Erythroblast (primary cell): ENCODE measurements around the gene ZNF343.
"Not testable (repeated sequence)": the region's sequence is repeated elsewhere in the genome, so short reads cannot be mapped to it uniquely, and the experiment has no call there.

Experiments used
- DNase-seq, 2 experiments: peaks; one replicate each; lab custom pipeline; 2025; lab: John Stamatoyannopoulos, UW
- GATA1 ChIP-seq: IDR thresholded peaks from 2 replicates; pipeline ENCODE4 v1.6.1; 2011; ENCODE audit warnings: low read depth, mild to moderate bottlenecking, control low read depth, low read length, moderate library complexity
- POLR2A ChIP-seq: IDR thresholded peaks from 2 replicates; pipeline ENCODE4 v1.6.1; 2011; ENCODE audit warnings: mild to moderate bottlenecking, low read length

Gene ZNF343

DNA sequence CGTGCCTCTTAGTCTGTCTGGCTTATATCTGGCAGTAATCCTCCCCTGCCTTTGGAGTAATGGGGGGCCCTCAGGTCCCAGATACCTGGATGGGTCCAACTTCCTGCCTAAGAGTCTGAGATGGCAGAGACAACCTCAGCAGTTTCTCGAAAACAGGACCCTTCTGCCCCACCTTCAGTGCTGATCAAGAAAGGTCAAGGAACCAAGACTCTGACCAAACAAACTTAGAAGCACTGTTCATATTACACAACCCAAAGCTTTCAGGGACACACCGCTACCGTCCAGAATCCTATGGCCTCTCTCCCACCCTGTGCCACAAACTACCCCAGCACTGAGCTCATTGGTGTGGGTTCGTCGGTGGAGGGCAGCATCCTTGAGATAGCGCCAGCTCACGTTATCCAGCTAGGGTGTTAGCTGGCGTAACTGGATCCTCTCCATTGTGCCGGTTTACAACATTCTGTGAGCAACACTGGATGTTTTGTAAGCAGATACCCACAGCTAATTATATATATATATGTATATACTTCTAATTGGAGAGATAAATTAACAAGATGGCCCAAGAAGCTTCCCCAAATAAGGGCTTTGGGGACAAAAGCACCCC lies 20.1 kb upstream of the ZNF343 start:
- TF ChIP-seq GATA1 (no peak), POLR2A (no peak)
- DNase-seq, result peak in 1 of 2 experiments; percentile 11

DNA sequence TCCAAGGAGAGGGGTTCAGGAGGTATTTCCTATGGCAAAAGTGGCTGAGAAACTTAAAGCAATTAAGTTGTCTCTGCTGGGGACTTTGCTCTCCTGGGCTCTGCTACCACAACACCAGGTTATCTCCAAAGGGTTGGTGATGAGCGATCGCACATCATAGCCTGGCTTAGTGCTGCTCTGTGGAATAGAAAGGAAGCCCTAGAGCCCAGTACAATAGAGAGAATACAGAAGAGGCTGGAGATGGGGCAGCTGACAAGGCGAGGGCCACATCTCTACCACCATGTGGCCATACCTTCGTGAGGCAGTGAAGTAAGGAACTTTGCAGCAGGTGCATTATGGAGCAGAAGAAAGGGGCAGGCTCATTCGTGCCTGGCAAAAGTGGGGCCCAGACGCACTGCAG lies 19.0 kb upstream of the ZNF343 start:
- TF ChIP-seq GATA1 (no peak), POLR2A (no peak)
- no peak for DNase-seq

DNA sequence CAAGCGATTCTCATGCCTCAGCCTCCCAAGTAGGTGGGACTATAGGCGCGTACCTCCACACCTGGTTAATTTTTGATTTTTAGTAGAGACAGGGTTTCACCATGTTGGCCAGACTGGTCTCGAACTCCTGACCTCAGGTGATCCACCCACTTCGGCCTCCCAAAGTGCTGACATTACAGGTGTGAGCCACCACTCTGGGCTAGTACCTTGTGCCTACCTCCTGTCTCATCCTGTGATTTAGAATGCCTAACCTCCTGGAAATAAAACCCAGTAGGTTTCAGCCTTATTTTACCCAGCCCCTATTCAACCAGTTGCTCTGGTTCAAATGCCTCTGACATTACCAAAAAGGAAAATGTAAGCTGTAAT lies 17.5 kb upstream of the ZNF343 start:
- DNase-seq, result not testable (repeated sequence)

DNA sequence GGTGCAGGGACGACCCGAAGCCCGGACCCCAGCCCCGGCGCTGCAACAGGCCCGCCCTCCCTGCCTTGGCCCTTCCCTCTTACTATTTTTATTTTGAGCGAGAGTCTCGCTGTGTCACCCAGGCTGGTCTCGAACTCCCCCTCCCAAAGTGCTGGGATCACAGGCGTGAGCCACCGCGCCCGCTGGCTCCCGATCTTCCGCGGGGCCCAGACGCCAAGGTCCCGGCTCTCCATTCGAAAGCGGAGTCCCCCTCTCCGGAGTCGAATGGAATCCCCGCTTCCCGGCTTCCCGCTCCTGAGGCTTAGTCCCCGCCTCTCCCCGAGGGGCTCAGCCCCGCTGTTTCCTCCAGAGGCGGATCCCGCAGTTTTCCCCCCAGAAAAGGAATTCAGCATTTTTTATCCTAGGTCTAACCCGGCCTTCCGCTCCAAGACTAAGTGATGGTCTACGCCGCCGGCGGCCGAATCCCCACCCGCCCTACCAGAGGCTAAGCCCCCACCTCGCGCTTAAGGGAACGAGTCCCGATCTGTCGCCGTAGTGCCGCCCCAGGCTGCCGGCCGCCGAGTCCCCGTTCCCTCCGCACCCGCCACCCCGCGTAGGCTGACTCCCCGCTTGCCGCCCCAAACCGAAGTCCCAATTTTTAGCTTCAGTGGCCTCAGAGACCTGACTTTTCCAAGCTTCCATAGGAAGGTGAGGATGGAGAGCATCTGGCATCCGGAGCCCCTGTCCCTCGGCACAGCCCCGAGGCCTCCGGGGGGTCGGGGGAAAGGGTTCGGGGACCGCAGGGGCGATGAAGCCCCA lies 16.2 kb upstream of the ZNF343 start:
- peak; percentile 72 to 79 for DNase-seq
- no peak for TF ChIP-seq GATA1
- TF ChIP-seq POLR2A, result no peak

DNA sequence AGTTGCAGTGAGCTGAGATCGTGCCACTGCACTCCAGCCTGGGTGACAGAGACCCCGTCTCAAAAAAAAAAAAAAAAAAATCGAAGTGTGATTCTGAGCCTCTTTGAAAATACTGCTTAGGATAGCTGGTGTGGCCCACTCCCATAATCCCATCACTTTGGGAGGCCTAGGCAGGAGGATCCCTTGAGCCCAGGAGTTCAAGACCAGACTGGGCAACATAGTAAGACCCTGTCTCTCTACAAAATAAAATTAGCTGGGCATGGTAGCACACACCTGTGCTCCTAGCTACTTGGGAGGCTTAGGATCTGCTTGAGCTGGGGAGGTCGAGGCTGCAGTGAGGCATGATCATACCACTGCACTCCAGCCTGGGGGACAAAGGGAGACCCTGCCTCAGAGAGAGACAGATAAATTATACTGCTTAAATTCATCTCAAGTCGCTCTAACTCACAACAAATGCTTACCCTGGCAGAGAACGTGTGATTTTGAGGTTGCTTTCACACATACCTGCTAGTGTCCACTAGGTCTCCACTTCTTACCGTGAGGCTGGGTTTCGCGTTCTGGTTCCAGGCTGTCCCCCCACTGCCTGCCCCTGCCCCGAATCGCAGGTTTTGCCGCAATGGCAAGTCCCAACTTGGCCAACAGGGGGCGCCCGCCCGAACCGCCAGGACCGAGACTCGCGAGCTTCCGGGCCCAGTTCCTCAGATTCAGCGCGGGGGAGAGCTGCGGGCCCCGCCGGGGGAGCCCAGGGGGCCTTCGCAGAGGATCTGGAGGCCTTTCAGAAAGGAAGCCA lies 15.4 kb upstream of the ZNF343 start:
- TF ChIP-seq POLR2A (peak; percentile 67), GATA1 (no peak)

DNA sequence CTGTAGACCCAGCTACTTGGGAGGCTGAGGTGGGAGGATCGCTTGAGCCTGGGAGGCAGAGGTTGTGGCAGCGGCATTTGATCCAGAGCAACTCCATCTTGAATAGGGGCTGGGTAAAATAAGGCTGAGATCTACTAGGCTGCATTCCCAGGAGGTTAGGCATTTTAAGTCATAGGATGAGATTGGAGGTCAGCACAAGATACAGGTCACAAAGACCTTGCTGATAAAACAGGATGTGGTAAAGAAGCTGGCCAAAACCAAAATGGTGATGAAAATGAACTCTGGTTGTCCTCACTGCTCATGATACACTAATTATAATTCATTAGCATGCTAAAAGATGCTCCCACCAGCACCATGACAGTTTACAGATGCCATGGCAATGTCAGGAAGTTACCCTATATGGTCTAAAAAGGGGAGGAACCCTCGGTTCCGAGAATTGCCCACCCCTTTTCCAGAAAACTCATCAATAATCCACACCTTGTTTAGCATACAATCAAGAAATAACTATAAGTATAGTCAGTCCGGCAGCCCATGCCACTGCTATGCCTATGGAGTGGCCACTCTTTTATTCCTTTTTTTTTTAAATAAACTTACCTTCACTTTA lies 14.2 kb upstream of the ZNF343 start:
- not testable (repeated sequence) for DNase-seq

More for the DNA sequence above, 15.4 kb upstream of the ZNF343 start:
- DNase-seq, result peak; percentile 90 to 94

DNA sequence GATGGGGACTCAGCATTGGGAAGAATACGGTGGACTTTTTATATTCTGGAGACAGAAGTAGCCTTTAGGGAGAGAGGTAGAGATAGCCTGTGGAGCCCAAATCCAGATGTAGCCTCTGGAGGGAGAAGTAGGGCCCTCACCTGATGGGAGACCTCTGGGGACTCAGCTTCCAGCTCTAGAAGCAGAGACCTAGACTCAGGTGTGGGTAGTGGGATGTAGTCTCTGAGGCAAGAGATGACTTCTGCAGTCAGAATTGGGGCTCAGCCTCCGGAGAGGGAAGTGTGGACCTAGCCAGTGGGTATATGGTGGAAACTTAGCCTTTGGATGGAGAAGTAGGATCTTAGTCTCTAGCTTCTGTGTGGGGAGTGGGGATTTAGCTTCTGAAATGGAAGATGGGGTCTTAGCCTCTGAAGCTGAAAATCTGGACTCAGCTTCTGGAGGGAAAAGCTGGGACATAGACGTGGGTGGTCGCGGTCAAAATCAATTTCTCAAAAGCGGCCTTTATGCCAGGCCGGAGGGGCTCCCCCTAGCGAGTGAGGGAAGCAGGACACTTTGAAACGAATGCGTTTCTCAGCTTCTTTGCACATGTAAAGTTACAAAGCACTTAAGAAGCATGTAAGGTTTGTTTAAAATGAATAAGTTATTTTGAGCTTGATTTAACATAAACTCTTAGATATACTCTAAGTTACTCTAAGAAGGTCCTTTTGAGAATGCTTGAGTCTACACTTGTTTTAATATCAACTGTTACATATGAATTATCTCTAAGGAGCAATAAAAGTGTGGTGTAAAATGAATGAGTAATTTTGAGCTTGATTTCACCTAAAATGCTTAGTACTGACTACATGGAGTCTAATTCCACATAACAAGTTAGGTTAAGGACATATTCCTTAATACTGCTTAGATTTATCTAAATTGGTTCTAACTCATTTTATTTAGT lies 12.9 kb upstream of the ZNF343 start:
- TF ChIP-seq GATA1 (no peak), POLR2A (no peak)
- DNase-seq, result peak; percentile 58 to 75

DNA sequence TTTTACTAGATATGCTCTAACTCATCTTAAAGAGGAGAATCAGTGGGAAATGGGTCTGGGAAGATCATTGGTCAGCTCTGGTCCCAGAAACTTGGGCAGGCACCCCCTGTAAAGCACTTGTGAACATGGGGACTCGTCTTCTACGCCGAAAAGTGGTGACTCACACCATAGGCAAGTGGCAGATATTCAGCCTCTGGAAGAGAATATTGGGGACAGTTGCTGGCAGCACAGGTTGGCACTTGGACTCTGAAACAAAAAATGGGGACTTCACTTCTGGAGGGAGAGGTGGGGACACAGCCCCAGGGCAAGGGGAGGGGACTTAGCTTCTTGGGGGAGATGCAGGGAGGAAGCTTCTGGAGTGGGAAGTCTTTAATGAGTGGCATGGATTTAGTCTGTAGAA lies 11.9 kb upstream of the ZNF343 start:
- no peak for TF ChIP-seq GATA1
- no peak for TF ChIP-seq POLR2A
- no peak for DNase-seq

DNA sequence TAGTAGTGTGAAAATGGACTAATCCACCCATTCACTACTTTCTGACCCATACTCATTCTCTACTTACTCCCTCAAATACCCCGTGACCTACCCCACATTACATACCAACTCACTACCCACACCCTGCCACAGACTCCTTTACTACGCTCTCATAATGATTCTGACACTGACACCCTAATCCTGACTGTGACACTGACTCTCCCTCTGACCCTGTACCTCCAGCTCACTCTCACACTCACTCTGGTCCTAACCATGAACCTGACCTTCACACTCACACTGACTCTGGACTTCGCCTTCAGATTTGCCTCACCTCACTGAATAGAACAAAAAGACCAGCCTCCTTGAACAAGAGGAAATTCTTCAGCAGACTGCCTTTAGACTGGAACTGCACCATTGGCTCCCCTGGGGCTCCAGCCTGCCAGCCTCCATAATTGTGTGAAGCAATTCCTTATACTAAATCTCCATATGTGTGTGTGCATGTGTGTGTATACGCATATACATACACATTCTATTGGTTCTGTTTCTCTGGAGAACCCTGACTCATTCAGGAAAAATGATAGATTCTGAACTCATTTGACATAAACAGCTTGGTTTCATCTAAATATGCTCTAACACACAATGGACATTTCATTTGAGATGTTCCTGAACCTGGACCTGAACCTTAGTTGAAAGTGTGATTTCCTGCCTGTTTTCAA lies 10.5 kb upstream of the ZNF343 start:
- TF ChIP-seq GATA1, result no peak
- no peak for TF ChIP-seq POLR2A

DNA sequence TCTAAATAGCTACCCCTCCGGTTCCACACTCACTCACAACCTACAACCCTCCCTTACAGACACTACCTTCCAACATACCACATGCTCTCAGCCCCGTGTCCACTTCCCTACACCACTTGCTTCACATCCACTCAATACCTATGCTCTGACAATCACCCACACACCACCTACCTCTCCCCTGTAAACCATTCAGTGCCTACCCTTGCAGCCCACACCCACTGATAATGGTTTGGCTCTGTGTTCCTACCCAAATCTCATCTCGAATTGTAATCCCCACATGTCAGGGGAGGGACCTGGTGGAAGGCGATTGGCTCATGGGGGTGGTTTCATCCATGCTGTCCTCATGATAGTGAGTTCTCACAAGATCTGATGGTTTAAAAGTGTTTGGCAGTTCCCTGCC lies 9.8 kb upstream of the ZNF343 start:
- TF ChIP-seq GATA1 (no peak), POLR2A (no peak)
- peak; percentile 36 to 82 for DNase-seq

More for the DNA sequence above, 10.5 kb upstream of the ZNF343 start:
- no peak for DNase-seq

DNA sequence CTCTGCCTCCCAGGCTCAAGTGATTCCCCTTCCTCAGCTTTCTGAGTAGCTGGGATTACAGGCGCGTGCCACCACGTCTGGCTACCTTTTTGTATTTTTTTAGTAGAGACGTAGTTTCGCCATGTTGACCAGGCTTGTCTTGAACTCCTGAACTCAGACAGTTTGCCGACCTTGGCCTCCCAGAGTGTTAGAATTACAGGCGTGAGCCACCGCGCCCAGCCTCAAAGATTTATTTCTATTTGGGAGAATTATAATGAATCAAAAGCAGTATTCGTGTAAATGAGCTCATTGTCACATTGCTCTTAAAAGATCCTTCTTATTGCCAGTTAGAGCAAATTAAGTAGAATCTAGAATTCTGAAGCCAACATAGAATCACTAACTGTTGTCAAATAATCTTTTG lies 9.4 kb upstream of the ZNF343 start:
- TF ChIP-seq POLR2A (no peak), GATA1 (no peak)
- DNase-seq, result no peak

DNA sequence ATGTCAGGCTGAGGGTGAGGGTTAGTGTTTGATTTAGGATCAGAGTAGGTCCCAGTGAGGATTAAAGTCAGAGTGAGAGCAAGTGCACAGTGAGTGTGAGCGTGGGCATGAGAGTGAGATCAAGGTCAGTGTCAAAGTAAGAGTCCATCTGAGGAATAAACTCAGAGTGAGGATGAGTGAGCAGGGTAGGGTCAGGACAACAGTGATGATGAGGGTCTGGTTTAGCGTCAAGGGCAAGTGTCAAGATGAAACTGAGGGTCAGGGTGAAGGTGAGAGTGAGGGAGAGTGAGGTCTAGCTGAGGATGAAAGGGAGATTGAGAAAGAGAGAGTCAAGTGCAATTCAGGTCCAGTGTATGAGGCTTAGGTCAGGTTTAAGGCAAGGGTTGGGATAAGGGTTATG lies 7.7 kb upstream of the ZNF343 start:
- DNase-seq, result no peak
- TF ChIP-seq POLR2A, result no peak
- no peak for TF ChIP-seq GATA1
